MG63 (cell line): ENCODE results near the gene RFX2. TPM values are rescaled to one million over a fixed set of nuclear protein-coding genes. Genes with fewer than 3 reads are reported as not detected.

ENCODE experiments used
- DNase-seq: peaks from one replicate; pipeline ENCODE4 v3.0.0-alpha.2; 2020
- H3K27me3 ChIP-seq: fragments of 250-450 bp; sonication (Bioruptor Pico); 2 replicates; pipeline ENCODE4 v1.5.1; 2020; ENCODE audit warnings: mild to moderate bottlenecking, moderate library complexity
- H3K36me3 ChIP-seq: fragments of 250-450 bp; sonication (Bioruptor Pico); 2 replicates; pipeline ENCODE4 v1.5.1; 2020; ENCODE audit warnings: mild to moderate bottlenecking, moderate library complexity
- H3K4me3 ChIP-seq: fragments of 250-450 bp; sonication (Bioruptor Pico); 2 replicates; pipeline ENCODE4 v1.5.1; 2020; ENCODE audit warnings: mild to moderate bottlenecking, moderate library complexity
- H3K9me3 ChIP-seq: fragments of 250-450 bp; sonication (Bioruptor Pico); 2 replicates; pipeline ENCODE4 v1.5.1; 2020; ENCODE audit warnings: mild to moderate bottlenecking, moderate library complexity
- total RNA-seq: library from RNA; depleted of rRNA; stranded (reverse); fragments of >200 nt; shearing (Covaris generic); gene quantifications from 2 replicates; pipeline ENCODE4 v1.2.3, GENCODE V29; 2014; ENCODE audit warnings: low replicate concordance

Gene RFX2
- total RNA-seq, 1 experiment from 2014 or later, result 11.8 TPM

DNA sequence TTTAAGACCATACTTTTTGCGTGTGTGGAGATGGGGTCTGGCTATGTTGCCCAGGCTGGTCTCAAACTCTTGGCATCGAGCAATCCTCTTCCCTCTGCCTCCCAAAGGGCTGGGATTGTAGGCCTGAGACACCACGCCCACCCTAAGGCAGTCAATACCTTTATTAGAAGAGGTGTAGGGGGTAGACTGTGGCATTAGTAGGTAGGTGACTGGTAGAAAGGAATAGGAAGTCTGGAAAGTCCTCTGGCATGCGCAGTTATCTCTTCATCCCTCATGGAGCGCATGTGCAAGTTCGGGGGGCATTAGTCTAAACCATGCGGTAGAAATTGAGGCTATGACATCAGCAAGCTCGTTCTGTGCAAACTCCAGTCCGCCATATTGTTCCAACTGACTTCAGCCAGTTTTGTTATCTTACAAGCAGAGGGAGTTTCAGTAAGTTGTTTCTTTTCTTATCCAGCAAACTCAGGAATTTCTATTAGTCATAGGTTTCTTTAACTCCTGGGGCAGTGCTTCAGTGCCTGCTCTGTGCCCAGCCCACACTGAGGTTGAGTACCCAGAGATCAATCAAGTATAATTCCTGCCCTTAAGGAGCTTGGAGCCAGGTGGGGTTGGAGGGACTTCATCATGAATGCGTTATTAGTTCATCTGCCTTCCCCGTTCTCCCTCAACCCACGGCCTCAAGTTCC, 125.1 kb downstream of the RFX2 start:
- Histone ChIP-seq H3K36me3 (no peaks in the 10 kb centered on the region; the same call in 1 of the 2 replicates), H3K9me3 (no peaks in the 10 kb centered on the region), H3K4me3 (no peak overlapping the region), H3K27me3 (no peaks in the 10 kb centered on the region)
- peak; percentile 30 for DNase-seq

DNA sequence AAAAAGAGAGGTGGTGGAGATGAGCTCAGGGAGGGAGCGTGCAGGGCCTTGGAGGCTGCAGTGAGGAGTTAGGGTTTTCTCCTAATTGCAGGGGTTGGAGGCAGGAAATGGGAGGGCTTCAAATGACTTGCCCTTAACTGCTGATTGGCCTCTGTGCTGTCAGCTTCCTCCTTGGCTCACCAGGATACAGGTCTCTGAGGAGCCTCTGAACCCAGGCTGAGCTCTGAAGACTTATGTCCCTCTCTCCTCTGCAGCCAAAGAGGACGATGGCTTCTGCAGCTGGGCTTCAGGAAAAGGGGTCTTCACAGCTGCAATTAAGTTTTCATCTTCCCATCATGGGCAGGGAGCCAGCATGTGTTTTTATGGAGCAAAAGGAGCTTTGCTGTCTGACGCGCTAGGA, 125.7 kb downstream of the RFX2 start:
- H3K27me3 ChIP-seq, result no peaks in the 10 kb centered on the region
- DNase-seq, result no peak

DNA sequence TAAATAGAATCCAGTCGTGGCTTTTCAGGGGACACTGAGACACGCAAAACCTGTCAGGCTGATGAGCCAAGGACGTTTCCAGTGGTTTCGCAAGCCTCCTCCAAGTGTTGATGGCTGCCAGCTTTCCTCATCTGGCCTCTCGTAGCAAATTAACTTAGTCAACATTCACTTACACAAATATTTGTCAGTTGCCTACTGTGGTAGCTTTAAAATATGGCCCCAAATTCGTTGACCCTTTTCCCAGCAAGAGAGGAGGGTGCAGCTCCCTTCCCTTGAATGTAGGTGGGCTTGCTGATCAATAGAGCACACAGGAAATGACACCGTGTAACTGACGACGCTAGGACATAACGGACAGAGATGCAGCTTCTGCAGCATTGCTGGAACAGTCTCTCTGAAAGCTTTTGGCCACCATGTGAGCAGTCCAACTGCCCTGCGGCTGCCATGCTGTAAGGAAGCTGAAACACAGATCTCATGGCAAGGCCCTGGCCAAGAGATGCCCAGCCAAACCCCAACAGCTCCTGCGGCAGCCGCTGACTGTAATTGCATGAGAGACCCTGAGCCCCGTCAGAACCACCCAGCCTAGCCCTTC, 126.8 kb downstream of the RFX2 start:
- H3K36me3 ChIP-seq, result no peaks in the 10 kb centered on the region; the same call in none of the 2 replicates
- no peaks in the 10 kb centered on the region for H3K27me3 ChIP-seq
- H3K9me3 ChIP-seq, result no peaks in the 10 kb centered on the region
- DNase-seq, result no peak
- H3K4me3 ChIP-seq, result no peak overlapping the region

More for the DNA sequence above, 125.7 kb downstream of the RFX2 start:
- H3K36me3 ChIP-seq, result no peaks in the 10 kb centered on the region; the same call in 1 of the 2 replicates
- H3K4me3 ChIP-seq, result no peak overlapping the region
- no peaks in the 10 kb centered on the region for H3K9me3 ChIP-seq

DNA sequence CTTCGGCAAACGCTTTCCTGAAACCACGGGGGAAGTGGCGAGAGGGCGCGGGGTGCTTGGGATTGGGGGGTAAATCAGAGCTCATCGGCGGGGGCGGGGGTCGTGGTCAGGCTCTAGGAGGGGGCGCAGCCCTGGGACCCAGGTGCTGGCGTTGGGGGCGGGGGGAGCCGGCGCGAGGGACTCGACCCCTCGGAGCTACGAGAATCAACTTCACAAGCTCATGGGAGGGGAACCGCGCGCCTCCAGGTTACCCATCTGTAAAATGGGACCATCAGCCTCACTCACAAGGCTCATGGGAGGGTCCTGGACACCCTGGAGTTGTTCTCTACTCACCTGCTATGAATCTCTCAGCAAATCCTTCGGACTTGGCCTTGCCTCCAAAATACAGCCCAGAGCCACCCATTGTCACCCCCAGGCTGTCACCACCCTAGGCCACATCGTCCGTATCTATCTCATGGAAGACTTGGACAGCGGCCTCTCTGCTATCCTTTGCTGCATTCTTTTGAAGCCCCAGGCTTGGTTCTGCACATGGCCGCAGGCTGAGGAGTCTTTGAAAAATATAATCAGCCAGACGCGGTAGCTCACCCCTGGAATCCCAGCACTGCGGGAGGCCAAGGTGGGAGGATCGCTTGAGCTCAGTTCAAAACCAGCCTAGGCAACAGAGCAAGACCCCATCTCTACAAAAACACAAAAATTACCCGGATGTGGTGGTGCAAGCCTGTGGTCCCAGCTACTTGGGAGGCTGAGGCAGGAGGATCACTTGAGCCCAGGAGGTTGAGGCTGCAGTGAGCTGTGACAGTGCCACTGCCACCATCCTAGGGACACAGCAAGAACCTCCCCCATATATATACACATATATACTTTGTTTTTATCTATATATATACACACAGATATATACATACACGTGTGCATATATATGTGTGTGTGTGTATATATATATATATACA, 131.4 kb downstream of the RFX2 start:
- Histone ChIP-seq H3K27me3 (no peaks in the 10 kb centered on the region), H3K9me3 (no peaks in the 10 kb centered on the region), H3K36me3 (no peaks in the 10 kb centered on the region; the same call in none of the 2 replicates), H3K4me3 (peak overlapping the region; percentile 75)
- no peak for DNase-seq

DNA sequence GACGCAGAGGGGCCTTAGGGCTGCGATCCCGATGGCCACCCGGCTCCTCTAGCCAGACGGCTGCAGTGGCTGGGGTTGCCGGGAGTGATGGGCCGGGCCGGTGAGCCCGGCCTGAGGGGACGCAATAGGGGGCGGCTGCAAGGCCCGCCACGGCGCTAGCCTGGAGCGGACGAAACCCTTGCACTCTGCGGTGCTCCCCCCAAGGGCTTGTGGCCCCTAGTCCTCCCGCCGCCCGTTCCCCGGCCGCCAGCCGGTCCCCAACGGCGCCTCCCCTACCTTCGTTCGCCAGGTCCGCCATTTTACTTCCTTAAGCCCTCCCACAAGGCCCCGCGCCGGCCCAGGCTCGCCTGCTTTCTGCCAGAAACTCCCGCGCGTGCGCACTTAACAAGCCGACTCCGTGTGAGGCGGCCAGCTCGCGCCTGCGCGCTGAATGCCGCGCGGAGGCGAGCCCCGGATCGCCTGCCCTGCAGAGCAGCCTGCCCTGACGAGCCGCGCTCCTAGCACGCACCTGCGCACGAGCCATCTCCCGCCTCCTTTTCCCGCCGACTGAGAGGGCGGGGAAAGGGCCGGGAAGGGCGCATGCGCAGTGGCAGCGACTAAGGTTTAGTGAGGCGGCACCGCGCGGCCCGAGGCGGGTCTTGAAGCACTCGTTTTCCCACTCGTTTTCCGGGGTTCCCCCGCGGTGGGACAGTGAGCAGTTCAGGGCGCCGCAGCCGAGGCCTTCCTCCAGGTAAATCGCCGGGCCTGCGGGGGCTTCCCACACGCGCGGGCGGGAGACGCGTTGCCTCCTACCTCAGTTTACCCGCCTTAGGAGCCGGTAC, 132.3 kb downstream of the RFX2 start, which contains the start of gene RANBP3:
RANBP3 (minus strand) TSS at position 356 of the 821 bp plus-strand sequence; CDS start at position 298, 58 bp downstream.
- DNase-seq, result peak; percentile 96
- Histone ChIP-seq H3K27me3 (no peaks in the 10 kb centered on the region), H3K9me3 (no peaks in the 10 kb centered on the region), H3K4me3 (peak within 1 kb of the TSS; percentile 75), H3K36me3 (no peaks in the 10 kb centered on the region; the same call in none of the 2 replicates)

DNA sequence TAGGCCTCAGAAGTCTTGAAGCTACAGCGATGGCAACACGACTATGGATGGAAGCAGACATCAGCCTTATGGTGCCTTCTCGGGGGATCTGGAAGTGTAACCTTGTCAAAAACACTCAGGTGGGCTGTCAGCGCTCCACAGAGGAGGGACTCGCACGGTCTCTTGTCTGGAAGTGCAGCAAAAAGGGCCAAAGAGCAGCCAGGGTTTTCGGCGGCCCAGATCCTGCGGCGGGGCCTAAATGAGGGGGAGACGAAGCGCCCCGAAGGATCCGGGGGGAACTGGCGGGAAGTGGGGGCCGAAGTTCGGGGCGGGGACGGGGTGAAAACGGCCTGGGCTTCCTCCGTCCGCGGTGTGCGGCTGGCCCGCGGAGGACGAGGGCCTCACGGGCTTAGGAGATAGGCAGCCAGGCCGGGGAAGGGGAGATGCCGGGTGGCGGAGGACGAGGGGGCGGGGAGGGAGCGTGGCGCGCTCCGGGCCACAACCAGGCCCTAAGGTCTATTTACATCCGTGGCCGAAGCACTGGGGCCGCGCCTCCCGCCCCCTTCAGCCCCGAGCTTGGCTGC, 133.0 kb downstream of the RFX2 start:
- DNase-seq, result no peak
- Histone ChIP-seq H3K9me3 (no peaks in the 10 kb centered on the region), H3K36me3 (no peaks in the 10 kb centered on the region; the same call in none of the 2 replicates), H3K27me3 (no peaks in the 10 kb centered on the region), H3K4me3 (peak overlapping the region; percentile 75)

DNA sequence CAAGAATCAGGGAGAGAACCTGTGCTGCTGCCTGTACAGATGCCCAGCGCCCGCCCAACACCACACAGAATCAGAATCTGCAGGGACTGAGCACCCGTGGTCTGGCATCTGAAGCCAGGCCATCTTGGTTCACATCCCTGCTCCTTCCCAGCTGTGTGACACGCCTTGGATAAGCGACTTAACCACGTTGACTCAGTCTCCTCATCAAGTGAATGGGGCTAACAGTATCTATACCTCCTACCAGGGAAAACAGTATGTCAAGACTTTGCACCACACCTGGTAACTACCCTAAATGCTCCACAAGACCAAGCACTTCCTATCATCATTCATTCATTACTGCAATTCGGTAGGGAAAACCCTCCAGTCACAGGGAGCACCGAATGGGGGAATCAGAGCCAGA, 133.5 kb downstream of the RFX2 start:
- H3K36me3 ChIP-seq, result no peaks in the 10 kb centered on the region; the same call in none of the 2 replicates
- no peak for DNase-seq

DNA sequence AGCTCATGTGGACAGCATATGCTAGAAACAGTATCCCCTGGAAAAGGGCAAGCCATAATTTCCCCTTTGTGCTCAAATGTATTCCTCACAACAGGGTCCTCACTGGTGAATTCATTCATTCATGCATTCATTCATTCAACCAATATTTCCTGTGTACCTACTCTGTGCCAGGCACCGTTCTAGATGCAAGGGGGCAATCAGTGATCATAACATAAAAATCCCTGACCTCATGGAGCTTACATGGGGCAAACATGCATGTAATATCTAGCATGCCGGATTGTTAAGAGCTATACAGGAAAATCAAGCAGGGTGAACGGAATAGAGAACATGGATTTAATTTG, 134.9 kb downstream of the RFX2 start:
- Histone ChIP-seq H3K4me3 (no peak overlapping the region), H3K27me3 (no peaks in the 10 kb centered on the region), H3K9me3 (no peaks in the 10 kb centered on the region), H3K36me3 (no peaks in the 10 kb centered on the region; the same call in 1 of the 2 replicates)
- no peak for DNase-seq

More for the DNA sequence above, 133.5 kb downstream of the RFX2 start:
- Histone ChIP-seq H3K9me3 (no peaks in the 10 kb centered on the region), H3K27me3 (no peaks in the 10 kb centered on the region), H3K4me3 (peak overlapping the region; percentile 75)

DNA sequence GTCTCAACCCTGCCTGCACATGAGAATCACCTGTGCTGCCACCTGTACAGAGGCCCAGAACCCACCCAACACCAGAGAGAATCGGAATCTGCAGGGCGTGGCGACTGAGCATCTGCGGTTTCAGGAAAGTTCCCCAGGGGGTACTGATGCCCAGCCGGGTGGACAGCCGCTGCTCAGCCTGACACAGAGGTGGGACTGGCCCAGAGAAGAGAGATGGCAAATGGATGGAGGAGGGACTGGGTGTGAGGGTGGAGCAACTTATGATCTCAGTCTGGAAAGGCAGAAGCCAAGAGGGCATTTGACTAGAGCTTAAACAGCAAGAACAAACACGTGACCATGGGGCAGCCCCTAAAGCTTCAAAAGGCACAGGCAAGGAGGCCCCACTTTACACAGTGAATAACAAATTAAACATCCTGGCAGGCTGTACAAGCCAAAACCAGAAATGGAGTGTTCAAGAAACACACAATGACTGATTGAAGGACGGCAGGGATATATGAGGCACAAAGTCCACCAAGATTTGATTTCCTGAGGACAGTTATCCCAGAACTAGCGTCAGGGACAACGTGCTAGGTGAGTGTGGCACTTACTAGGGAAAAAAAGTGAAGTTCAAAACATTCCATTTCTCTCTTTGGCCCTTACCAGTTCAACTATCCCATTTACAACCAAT, 135.4 kb downstream of the RFX2 start:
- no peaks in the 10 kb centered on the region; the same call in 1 of the 2 replicates for H3K36me3 ChIP-seq
- H3K9me3 ChIP-seq, result no peaks in the 10 kb centered on the region
- H3K4me3 ChIP-seq, result no peak overlapping the region
- no peaks in the 10 kb centered on the region for H3K27me3 ChIP-seq
- no peak for DNase-seq

DNA sequence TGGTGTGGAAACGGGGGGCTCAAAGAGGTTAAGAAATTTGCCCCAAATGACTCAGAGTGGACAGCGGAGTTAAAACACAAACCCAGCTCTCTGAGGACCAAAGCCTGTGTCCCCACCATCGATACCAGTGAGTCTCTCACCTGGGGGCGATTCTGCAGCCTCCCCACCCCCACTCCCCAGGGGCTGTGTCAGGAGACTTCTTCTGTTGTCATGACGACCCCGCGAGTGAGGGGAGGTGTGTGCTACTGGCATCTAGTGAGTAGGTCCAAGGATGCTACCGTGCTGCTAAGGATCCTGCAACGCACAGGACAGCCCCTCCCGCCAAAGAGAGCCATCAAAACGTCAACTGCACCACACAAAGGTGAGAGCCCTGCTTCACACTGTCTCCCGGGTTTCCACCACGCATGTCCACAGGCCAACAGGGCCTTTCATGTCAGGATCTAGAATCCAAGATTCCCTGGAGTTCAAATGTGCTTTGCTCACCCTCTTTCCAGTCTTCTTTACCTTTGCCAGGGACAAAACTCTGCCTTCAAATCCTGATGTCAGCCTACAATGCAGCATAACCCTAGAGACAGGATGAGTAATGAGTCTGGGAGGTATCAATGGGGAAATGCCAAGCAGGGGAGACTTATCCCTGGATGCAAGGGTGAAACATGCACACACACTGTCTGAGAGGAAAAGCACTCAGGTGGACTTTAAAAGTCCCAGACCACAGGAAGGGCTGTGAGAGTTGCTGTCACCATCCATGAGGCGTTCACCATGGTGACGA, 136.2 kb downstream of the RFX2 start:
- H3K36me3 ChIP-seq, result no peaks in the 10 kb centered on the region; the same call in 1 of the 2 replicates

DNA sequence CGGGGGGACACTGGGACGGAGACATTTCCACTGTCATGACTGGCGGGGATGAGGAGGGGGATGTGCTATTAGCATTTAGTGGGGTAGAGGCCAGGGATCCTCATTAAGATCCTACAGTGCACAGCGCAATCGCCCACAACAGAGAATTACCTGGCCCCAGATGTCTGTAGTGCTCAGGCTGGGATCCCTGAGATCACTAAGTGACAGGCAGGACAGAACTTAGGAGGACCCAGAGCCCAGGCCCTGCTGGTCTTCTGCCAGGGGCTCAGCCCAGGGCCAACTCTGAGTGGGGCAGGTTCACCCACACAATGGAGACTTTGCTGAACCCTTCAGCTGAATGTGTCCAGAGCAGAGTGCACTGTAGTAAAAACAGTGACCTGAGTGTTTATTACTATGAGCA, 136.9 kb downstream of the RFX2 start:
- H3K9me3 ChIP-seq, result no peaks in the 10 kb centered on the region
- H3K27me3 ChIP-seq, result no peaks in the 10 kb centered on the region
- DNase-seq, result no peak
- no peaks in the 10 kb centered on the region; the same call in 1 of the 2 replicates for H3K36me3 ChIP-seq
- no peak overlapping the region for H3K4me3 ChIP-seq

More for the DNA sequence above, 136.2 kb downstream of the RFX2 start:
- DNase-seq, result no peak
- H3K9me3 ChIP-seq, result no peaks in the 10 kb centered on the region
- no peaks in the 10 kb centered on the region for H3K27me3 ChIP-seq
- H3K4me3 ChIP-seq, result no peak overlapping the region

DNA sequence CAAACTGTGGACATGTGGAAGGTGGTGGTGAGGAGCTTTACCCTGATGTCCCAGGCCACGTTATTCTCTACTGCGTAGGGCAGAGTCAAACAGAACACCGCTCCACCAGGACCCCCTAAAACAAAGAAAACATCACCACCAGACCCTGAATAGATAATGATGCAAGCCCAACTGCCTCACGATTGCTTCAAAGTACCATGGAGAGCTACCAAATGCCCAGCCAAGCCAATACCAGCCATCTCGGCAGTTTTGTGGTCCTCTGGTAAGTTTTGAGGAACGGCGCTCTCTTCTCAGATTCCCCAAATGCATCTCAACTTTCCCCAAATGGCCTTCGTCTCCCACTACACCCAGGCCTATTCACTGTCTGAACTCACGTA, 138.0 kb downstream of the RFX2 start:
- H3K4me3 ChIP-seq, result no peak overlapping the region
- peaks cover 3% of the 10 kb centered on the region for H3K36me3 ChIP-seq
- H3K9me3 ChIP-seq, result no peaks in the 10 kb centered on the region
- DNase-seq, result no peak
- H3K27me3 ChIP-seq, result no peaks in the 10 kb centered on the region

DNA sequence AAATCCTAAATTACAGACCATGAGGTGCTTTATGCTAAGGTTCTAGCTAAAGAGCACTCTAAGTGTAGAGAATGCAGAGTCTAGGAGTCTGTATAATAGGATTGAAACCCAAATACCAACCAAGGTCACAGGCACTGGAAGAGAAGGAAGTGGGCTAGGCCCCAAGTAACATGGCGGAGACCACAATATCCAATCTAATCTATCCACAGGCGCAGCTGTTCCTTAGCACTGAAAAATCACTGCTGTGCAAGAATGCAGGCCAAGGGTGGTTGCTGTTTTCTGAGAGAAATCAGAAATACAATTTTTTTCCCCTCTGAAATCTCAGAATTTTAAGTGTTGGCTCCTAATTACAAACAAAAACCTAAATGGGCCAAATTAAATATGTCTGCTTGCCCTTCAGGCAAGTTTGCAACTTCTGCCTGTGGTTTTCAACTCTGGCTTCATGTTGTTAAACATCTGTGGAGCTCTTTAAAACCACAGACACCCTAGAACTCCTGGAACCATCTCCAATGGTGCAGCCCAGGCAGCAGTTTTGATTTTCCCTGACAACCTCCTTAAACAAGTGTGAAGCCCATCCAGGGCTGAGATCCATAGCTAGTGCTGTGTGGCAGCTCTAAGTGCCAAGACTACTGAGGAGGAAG, 138.5 kb downstream of the RFX2 start:
- DNase-seq, result no peak

DNA sequence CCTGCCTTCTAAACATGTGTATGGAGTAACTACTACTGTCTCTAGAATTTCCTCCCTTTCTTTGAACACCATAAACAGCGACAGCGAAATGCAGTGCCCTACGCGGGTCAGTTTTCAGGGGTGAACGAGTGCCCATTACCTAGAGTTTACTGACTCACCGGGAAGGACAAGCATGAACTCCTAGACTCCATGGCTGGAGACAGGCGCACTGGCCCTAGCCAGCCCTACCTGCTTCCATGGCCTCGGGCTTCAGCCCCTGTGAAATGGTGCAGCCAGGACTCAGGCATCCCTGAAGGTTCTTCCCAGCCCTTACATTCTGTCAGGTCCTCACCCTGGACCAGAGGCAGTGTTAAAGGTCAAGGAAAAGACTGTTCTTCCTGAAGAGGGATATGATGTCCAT, 140.8 kb downstream of the RFX2 start:
- Histone ChIP-seq H3K36me3 (peaks cover 3% of the 10 kb centered on the region), H3K27me3 (no peaks in the 10 kb centered on the region), H3K4me3 (no peak overlapping the region), H3K9me3 (no peaks in the 10 kb centered on the region)
- DNase-seq, result no peak

More for the DNA sequence above, 138.5 kb downstream of the RFX2 start:
- Histone ChIP-seq H3K36me3 (peaks cover 3% of the 10 kb centered on the region), H3K9me3 (no peaks in the 10 kb centered on the region), H3K4me3 (no peak overlapping the region), H3K27me3 (no peaks in the 10 kb centered on the region)
